ENCODE data around the gene CMTM4. TPM values are rescaled to one million over a fixed set of nuclear protein-coding genes. Genes with fewer than 3 reads are reported as not detected.

CMTM4 gene
- total and polyA plus RNA-seq, 2 of the 8 experiments (the other 6 are each of a cell fraction or from before 2014, with no cell fraction given), result 35.3 to 51.7 TPM

DNA sequence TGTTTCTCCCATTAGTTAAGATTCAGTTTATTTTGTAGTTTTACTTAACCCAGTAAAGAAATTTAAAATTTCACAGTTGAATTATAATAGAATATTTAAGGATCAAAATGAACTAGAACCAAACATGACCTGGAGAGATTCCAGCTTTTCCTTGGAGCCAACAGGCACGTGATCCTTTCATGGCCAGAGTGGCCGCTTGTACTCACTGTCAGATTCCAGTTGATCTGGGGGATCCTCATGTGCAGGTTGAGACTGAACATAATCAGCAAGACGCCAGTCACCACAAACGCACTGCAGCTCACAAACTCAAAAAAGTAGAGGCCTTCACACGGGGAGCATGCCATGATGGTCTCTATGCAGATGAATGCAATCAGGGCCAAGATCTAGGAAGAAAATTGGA, 60.3 kb downstream of the CMTM4 start (continued):
- TF ChIP-seq NANOG (IDR thresholded peaks at IDR 0.05; ENCODE audit: insufficient read depth, low read depth, low read length, poor library complexity, severe bottlenecking) (no peak), TEAD4 (IDR thresholded peaks at IDR 0.05; ENCODE audit: low read depth, low read length) (no peak), CEBPB (IDR thresholded peaks at IDR 0.05; ENCODE audit: low read depth, low read length) (no peak), SRF (IDR thresholded peaks at IDR 0.05; ENCODE audit: low read depth, low read length) (no peak), TBP (IDR thresholded peaks at IDR 0.05; ENCODE audit: low read depth, low read length) (no peak)

Data from H1 (cell line).